Measurements from ENCODE around the gene TMEM143. TPM values are rescaled to one million over a fixed set of nuclear protein-coding genes. Genes with fewer than 3 reads are reported as not detected.

Gene TMEM143
- total and polyA plus RNA-seq, 2 of the 8 experiments (the other 6 are each of a cell fraction or from before 2014, with no cell fraction given) = 14.2 to 19.1 TPM

DNA sequence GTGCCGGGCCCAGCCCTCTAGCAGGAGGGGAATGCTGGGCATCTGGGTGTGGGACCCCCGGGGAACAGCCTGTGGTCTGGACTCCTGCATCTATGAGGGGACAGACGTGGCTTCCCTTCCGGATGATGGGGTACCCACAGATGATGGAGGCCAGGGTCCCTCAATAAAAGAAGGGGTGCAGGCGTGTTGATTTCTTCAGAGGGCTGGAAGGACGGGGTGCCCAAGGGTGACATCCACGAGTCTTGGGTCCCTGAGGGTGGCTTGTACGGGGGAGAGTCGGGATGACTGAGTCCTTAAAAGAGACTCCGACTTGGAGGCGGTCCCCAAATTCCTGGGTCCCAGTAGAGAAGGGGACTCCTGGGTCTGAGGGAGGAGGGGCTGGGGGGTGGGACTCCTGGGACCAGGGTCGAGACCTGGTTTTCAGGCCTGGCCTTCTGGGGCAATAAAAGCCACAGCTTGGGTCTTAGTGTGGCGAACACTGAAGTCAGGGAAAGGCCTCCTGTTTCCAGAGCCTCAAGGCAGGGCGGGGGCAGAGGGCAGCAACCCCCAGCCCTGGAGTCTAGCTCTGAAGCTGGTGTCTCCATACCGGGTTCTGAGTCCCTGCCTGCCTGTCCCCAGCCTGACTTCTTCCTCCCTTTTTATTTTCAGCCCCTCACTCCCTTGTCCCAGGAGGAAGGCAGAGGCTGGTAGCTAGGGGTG lies 29.3 kb upstream of the TMEM143 start:
- CTCF ChIA-PET (ENCODE audit: partially characterized antibody) = interaction anchor here (0.8 to 2.2 kb wide), 6 partner anchors 10 to 79 kb away, joined by 3 to 8 read pairs (median 3); no protein-coding TSS in a partner anchor
- Histone ChIP-seq H3K4ac (replicated peaks; ENCODE audit: insufficient read length, low read depth, low read length) (no peak overlapping the region), H3K79me2 (ENCODE audit: control insufficient read depth in 1 of 2, insufficient read depth in 2 of 2, low read length in 2 of 2) (peaks cover 0 to 10% of the 10 kb centered on the region in 2 experiments; a peak in 1 of 4 replicates), H4K91ac (replicated peaks; ENCODE audit: insufficient read length, low read length) (no peak overlapping the region), H2BK20ac (ENCODE audit: low read length) (no peak overlapping the region), H2BK5ac (ENCODE audit: low read depth, low read length) (no peak overlapping the region), H3K18ac (ENCODE audit: extremely low read depth, low read length) (no peak overlapping the region; the same call in 1 of the 2 replicates), H3K36me3 (ENCODE audit: control insufficient read depth in 2 of 4, insufficient read depth in 4 of 4, low read length in 3 of 4) (peaks cover 5 to 12% (median 9%) of the 10 kb centered on the region in 4 experiments; a peak in 7 of 8 replicates), H4K5ac (ENCODE audit: insufficient read length, low read depth, low read length) (peak overlapping the region; percentile 13), H2BK12ac (ENCODE audit: low read depth, low read length) (peak overlapping the region; percentile 27; the same call in 1 of the 2 replicates), H2BK15ac (ENCODE audit: low read length) (0 out of 2 replicates have a peak overlapping the region, but pooled peaks have one; percentile 61), H3K79me1 (ENCODE audit: low read depth, low read length) (peaks cover 4% of the 10 kb centered on the region; the same call in 1 of the 2 replicates), H2BK120ac (replicated peaks; ENCODE audit: low read depth, low read length) (peak overlapping the region; percentile 38), H3K4me3 (ENCODE audit: extremely low read depth in 1 of 4, insufficient read depth in 2 of 4, low read depth in 3 of 4, low read length in 4 of 4) (peak overlapping the region; percentile 25 to 65 (median 49); a peak in 6 of 8 replicates), H2AK5ac (ENCODE audit: low read depth, low read length) (no peak overlapping the region), H3K23ac (ENCODE audit: insufficient read length) (no peak overlapping the region), H3K14ac (ENCODE audit: insufficient read length) (no peak overlapping the region), H3K4me2 (ENCODE audit: insufficient read depth in 1 of 2, low read depth in 2 of 2, low read length in 2 of 2) (peak overlapping the region; percentile 81 to 94), H4K20me1 (replicated peaks in 1 of 2; ENCODE audit: control insufficient read depth in 1 of 2, insufficient read depth in 2 of 2, low read length in 2 of 2) (peaks cover 0 to 1% of the 10 kb centered on the region in 2 experiments), H3K23me2 (ENCODE audit: low read depth, low read length) (peaks cover 25% of the 10 kb centered on the region), H3K27ac (ENCODE audit: low read depth, low read length) (no peak overlapping the region), H3K4me1 (replicated peaks in 1 of 4; ENCODE audit: control insufficient read depth in 3 of 4, insufficient read depth in 4 of 4, low read length in 3 of 4) (peaks cover 0 to 46% (median 29%) of the 10 kb centered on the region in 4 experiments; a peak in 6 of 7 replicates), H3K56ac (replicated peaks; ENCODE audit: insufficient read length, low read depth, low read length) (no peak overlapping the region), H3K9me3 (ENCODE audit: insufficient read depth in 2 of 2, low read depth in 1 of 2, low read length in 1 of 2) (no peaks in the 10 kb centered on the region), H4K8ac (ENCODE audit: extremely low read depth, insufficient read depth, low read length) (0 out of 2 replicates have a peak overlapping the region, but pooled peaks have one; percentile 90), H3K9ac (replicated peaks in 1 of 4; ENCODE audit: extremely low read depth in 1 of 4, low read depth in 3 of 4, low read length in 3 of 4) (no peak overlapping the region), H2AFZ (ENCODE audit: low read length) (no peak overlapping the region), H3K27me3 (replicated peaks in 1 of 4; ENCODE audit: control insufficient read depth in 3 of 4, extremely low read depth in 1 of 4, insufficient read depth in 3 of 4, low read length in 3 of 4) (peaks cover 6 to 49% (median 42%) of the 10 kb centered on the region in 4 experiments)
- DNase-seq (ENCODE audit: low read depth in 1 of 2, low spot score in 2 of 2) (peak in 1 of 2 experiments; percentile 46), FAIRE-seq (no peak)
- POLR2A ChIA-PET (ENCODE audit: partially characterized antibody) = interaction anchor here (0.8 to 4.0 kb wide), 10 partner anchors 10 to 222 kb away, joined by 3 to 20 read pairs (median 4); partner anchors contain the start of genes FAM83E, SYNGR4 and TMEM143
- no peak for TF ChIP-seq MAFK (IDR thresholded peaks at IDR 0.05; ENCODE audit: low read depth, low read length)
- TF ChIP-seq KDM4A (IDR thresholded peaks at IDR 0.05; ENCODE audit: low read depth, low read length, severe bottlenecking) = no peak
- no peak for TF ChIP-seq GTF2F1 (IDR thresholded peaks at IDR 0.05; ENCODE audit: borderline replicate concordance, low read depth, low read length)
- WGBS, 2 experiments (ENCODE audit: extremely low coverage in 1 of 2, insufficient coverage in 1 of 2, insufficient read length in 1 of 2, insufficient replicate concordance in 2 of 2, low coverage in 1 of 2, low lambda C conversion rate in 2 of 2, missing lambda C conversion rate in 1 of 2) = 77% methylated on average over 15 of the region's 15 CpGs; no CpG with 5 or more reads in 1 of the 2 experiments
